H9 (cell line): ENCODE data around the gene TUFT1. TPM values are rescaled to one million over a fixed set of nuclear protein-coding genes. Genes with fewer than 3 reads are reported as not detected.

Experiments used
- DNase-seq: peaks from one replicate; pipeline ENCODE4 v3.0.0-alpha.2; 2017
- H2AFZ ChIP-seq: one replicate; pipeline ENCODE4 v1.6.1; 2013; ENCODE audit warnings: mild to moderate bottlenecking, low read length, control low read depth, moderate library complexity
- H2AK5ac ChIP-seq: 2 replicates; pipeline ENCODE4 v1.6.1; 2013; ENCODE audit warnings: low read length, control low read depth, mixed read lengths; ENCODE audit not compliant: insufficient read length
- H2BK120ac ChIP-seq: one replicate; pipeline ENCODE4 v1.6.1; 2013; ENCODE audit warnings: low read depth, mild to moderate bottlenecking, low read length, control low read depth, inconsistent platforms; ENCODE audit not compliant: poor library complexity, severe bottlenecking
- H2BK12ac ChIP-seq: 2 replicates; pipeline ENCODE4 v1.6.1; 2013; ENCODE audit warnings: low read length, control low read depth, mixed read lengths, low read depth; ENCODE audit not compliant: insufficient read length
- H2BK15ac ChIP-seq: 2 replicates; pipeline ENCODE4 v1.6.1; 2013; ENCODE audit warnings: low read depth, low read length, control low read depth
- H2BK20ac ChIP-seq: one replicate; pipeline ENCODE4 v1.6.1; 2013; ENCODE audit warnings: low read depth, mild to moderate bottlenecking, low read length, control low read depth, inconsistent platforms; ENCODE audit not compliant: poor library complexity, severe bottlenecking
- H2BK5ac ChIP-seq: 2 replicates; pipeline ENCODE4 v1.6.1; 2013; ENCODE audit warnings: low read length, control low read depth, mixed read lengths; ENCODE audit not compliant: insufficient read length
- H3K14ac ChIP-seq: 2 replicates; pipeline ENCODE4 v1.6.1; 2013; ENCODE audit warnings: low read length, control low read depth; ENCODE audit not compliant: insufficient read depth
- H3K18ac ChIP-seq: 2 replicates; pipeline ENCODE4 v1.6.1; 2013; ENCODE audit warnings: low read depth, mild to moderate bottlenecking, mixed read lengths, low read length, control low read depth; ENCODE audit not compliant: insufficient read length
- H3K23ac ChIP-seq: 2 replicates; pipeline ENCODE4 v1.6.1; 2013; ENCODE audit warnings: low read length, control low read depth, mixed read lengths, low read depth; ENCODE audit not compliant: insufficient read length
- H3K23me2 ChIP-seq: 2 replicates; pipeline ENCODE4 v1.6.1; 2013; ENCODE audit warnings: low read depth, mild to moderate bottlenecking, mixed read lengths, low read length, control low read depth; ENCODE audit not compliant: insufficient read length, poor library complexity, severe bottlenecking
- H3K27ac ChIP-seq: 2 replicates; pipeline ENCODE4 v1.5.1; 2013; ENCODE audit warnings: low read length, control low read depth, mixed read lengths, low read depth; ENCODE audit not compliant: insufficient read length
- H3K27me3 ChIP-seq: 2 replicates; pipeline ENCODE4 v1.6.1; 2013; ENCODE audit warnings: low read length, control low read depth, inconsistent platforms; ENCODE audit not compliant: insufficient read depth
- H3K4ac ChIP-seq: 2 replicates; pipeline ENCODE4 v1.6.1; 2013; ENCODE audit warnings: low read depth, mild to moderate bottlenecking, control low read depth, inconsistent platforms, low read length, moderate library complexity
- H3K4me1 ChIP-seq: 2 replicates; pipeline ENCODE4 v1.6.1; 2013; ENCODE audit warnings: low read length, control low read depth, inconsistent platforms; ENCODE audit not compliant: insufficient read depth
- H3K4me2 ChIP-seq: 2 replicates; pipeline ENCODE4 v1.6.1; 2013; ENCODE audit warnings: low read length, control low read depth, mixed read lengths; ENCODE audit not compliant: insufficient read length, insufficient read depth
- H3K56ac ChIP-seq: 2 replicates; pipeline ENCODE4 v1.6.1; 2013; ENCODE audit warnings: low read depth, mild to moderate bottlenecking, mixed read lengths, low read length, control low read depth; ENCODE audit not compliant: insufficient read length
- H3K79me1 ChIP-seq: 2 replicates; pipeline ENCODE4 v1.6.1; 2013; ENCODE audit warnings: low read depth, mild to moderate bottlenecking, moderate library complexity, low read length, control low read depth, inconsistent platforms; ENCODE audit not compliant: insufficient read depth, poor library complexity, severe bottlenecking
- H3K79me2 ChIP-seq: 2 replicates; pipeline ENCODE4 v1.6.1; 2013; ENCODE audit warnings: low read length, control low read depth, inconsistent platforms; ENCODE audit not compliant: insufficient read depth
- H3K9ac ChIP-seq: 2 replicates; pipeline ENCODE4 v1.6.1; 2013; ENCODE audit warnings: low read length, control low read depth, mixed read lengths; ENCODE audit not compliant: insufficient read length; ENCODE audit errors: extremely low read depth
- H3K9me3 ChIP-seq: one replicate; pipeline ENCODE4 v1.6.1; 2013; ENCODE audit warnings: low read depth, low read length, inconsistent platforms; ENCODE audit not compliant: control insufficient read depth
- H3T11ph ChIP-seq: one replicate; pipeline ENCODE4 v1.6.1; 2013; ENCODE audit warnings: mild to moderate bottlenecking, low read length, control low read depth, inconsistent platforms
- H4K20me1 ChIP-seq: one replicate; pipeline ENCODE4 v1.6.1; 2013; ENCODE audit not compliant: control insufficient read depth, insufficient read length, insufficient read depth
- H4K5ac ChIP-seq: 2 replicates; pipeline ENCODE4 v1.6.1; 2013; ENCODE audit warnings: low read depth, mild to moderate bottlenecking, mixed read lengths, low read length, control low read depth; ENCODE audit not compliant: insufficient read length
- H4K8ac ChIP-seq: replicated peaks from 2 replicates; pipeline ENCODE4 v1.6.1; 2013; ENCODE audit warnings: low read length, control low read depth, mixed read lengths, low read depth; ENCODE audit not compliant: insufficient read length
- H4K91ac ChIP-seq: 2 replicates; pipeline ENCODE4 v1.6.1; 2013; ENCODE audit warnings: low read depth, mild to moderate bottlenecking, moderate library complexity, mixed read lengths, low read length, control low read depth; ENCODE audit not compliant: insufficient read length
- H3K27ac Mint-ChIP-seq, 3 experiments: 2 replicates in 2 of 3; 3 replicates in 1 of 3; pipeline ENCODE4 v1.8.0; 2020 to 2021; ENCODE audit warnings: mixed read lengths in 3 of 3, mild to moderate bottlenecking in 1 of 3, moderate library complexity in 1 of 3
- H3K27me3 Mint-ChIP-seq: 2 replicates; pipeline ENCODE4 v1.8.0; 2021; ENCODE audit warnings: low read depth, mild to moderate bottlenecking, moderate library complexity, mixed read lengths
- H3K36me3 Mint-ChIP-seq, 3 experiments: 2 replicates in 2 of 3; 3 replicates in 1 of 3; pipeline ENCODE4 v1.8.0; 2020 to 2021; ENCODE audit warnings: low read depth in 3 of 3, mixed read lengths in 3 of 3; ENCODE audit not compliant: insufficient read depth in 1 of 3
- H3K4me1 Mint-ChIP-seq, 2 experiments: 2 replicates each; pipeline ENCODE4 v1.8.0; 2020; ENCODE audit warnings: mixed read lengths in 2 of 2
- H3K4me3 Mint-ChIP-seq, 2 experiments: 2 replicates in 1 of 2; 3 replicates in 1 of 2; pipeline ENCODE4 v1.8.0; 2020 to 2021; ENCODE audit warnings: mild to moderate bottlenecking in 2 of 2, mixed read lengths in 2 of 2, moderate library complexity in 1 of 2
- H3K9me3 Mint-ChIP-seq, 2 experiments: 2 replicates in 1 of 2; 3 replicates in 1 of 2; pipeline ENCODE4 v1.8.0; 2020; ENCODE audit warnings: mild to moderate bottlenecking in 2 of 2, mixed read lengths in 2 of 2, moderate library complexity in 1 of 2
- CTCF ChIP-seq: fragments of 200-600 bp; sonication (generic); conservative IDR thresholded peaks from 3 replicates; pipeline ENCODE4 v1.8.0; 2021; ENCODE audit warnings: antibody characterized with exemption, mild to moderate bottlenecking
- WGBS: extraction: QIAGEN DNeasy Blood & Tissue Kit; methylation state at CpG from one replicate; pipeline ENCODE4 v1.1.7; 2013; ENCODE audit warnings: missing lambda C conversion rate, low lambda C conversion rate, mixed read lengths; ENCODE audit not compliant: insufficient read length; ENCODE audit errors: extremely low coverage; 5-methylcytosine and 5-hydroxymethylcytosine counted together
- total RNA-seq: library from RNA; stranded (reverse); gene quantifications from 2 replicates; pipeline ENCODE4 v1.2.1, GENCODE V29; 2021

The TUFT1 gene
- total RNA-seq, 1 experiment from 2014 or later, result 6.2 TPM

GRCh38 chr1:151545542-151545941 is 5.4 kb downstream of the TUFT1 start:
- Histone ChIP-seq H3K27ac (no peak overlapping the region), H3K9ac (no peak overlapping the region), H3K23me2 (peaks cover 8% of the 10 kb centered on the region), H2BK12ac (no peak overlapping the region), H3K79me1 (peaks cover 5% of the 10 kb centered on the region), H3K23ac (no peak overlapping the region), H3T11ph (no peak overlapping the region), H4K20me1 (no peaks in the 10 kb centered on the region), H3K4ac (no peak overlapping the region), H4K5ac (no peak overlapping the region), H3K14ac (no peak overlapping the region), H2AFZ (no peak overlapping the region), H3K79me2 (peaks cover 4% of the 10 kb centered on the region; the same call in 1 of the 2 replicates), H2BK15ac (no peak overlapping the region), H2BK120ac (peak overlapping the region; percentile 29), H3K56ac (no peak overlapping the region), H4K8ac (no peak overlapping the region), H2BK20ac (no peak overlapping the region), H3K4me1 (peaks cover 8% of the 10 kb centered on the region; the same call in 1 of the 2 replicates), H3K27me3 (no peaks in the 10 kb centered on the region; the same call in 1 of the 2 replicates), H3K18ac (peak overlapping the region; percentile 17), H3K9me3 (no peaks in the 10 kb centered on the region), H2BK5ac (no peak overlapping the region), H2AK5ac (no peak overlapping the region), H4K91ac (no peak overlapping the region), H3K4me2 (no peak overlapping the region)
- Mint-ChIP-seq H3K27ac (peak overlapping the region in 2 of 3 experiments; percentile 41 to 56; a peak in 6 of 7 replicates), H3K4me3 (no peak overlapping the region; a peak in 1 of 5 replicates), H3K36me3 (peaks cover 1 to 6% (median 6%) of the 10 kb centered on the region in 3 experiments; a peak in 4 of 7 replicates), H3K27me3 (peaks cover 6% of the 10 kb centered on the region; the same call in 1 of the 2 replicates), H3K4me1 (peaks cover 39 to 40% of the 10 kb centered on the region in 2 experiments), H3K9me3 (no peaks in the 10 kb centered on the region)
- no peak for DNase-seq
- WGBS, result no CpG with 5 or more reads among the region's 1 CpG
- TF ChIP-seq CTCF, result no peak
